Neuronal stem cell (in vitro differentiated cells): ENCODE data around the gene UBE4B.
A peak's percentile ranks its signal among the peaks of the same experiment; 100 is the strongest.

ENCODE experiments used
- DNase-seq: peaks from one replicate; pipeline ENCODE4 v3.0.0-alpha.2; 2013; ENCODE audit warnings: low spot score
- H2AFZ ChIP-seq: one replicate; pipeline ENCODE4 v1.6.1; 2013; ENCODE audit warnings: mild to moderate bottlenecking, low read length, inconsistent platforms
- H2AK5ac ChIP-seq: 2 replicates; pipeline ENCODE4 v1.6.1; 2013; ENCODE audit warnings: low read depth, mild to moderate bottlenecking, inconsistent platforms, low read length, moderate library complexity, mixed read lengths
- H2BK120ac ChIP-seq: 2 replicates; pipeline ENCODE4 v1.6.1; 2013; ENCODE audit warnings: low read depth, mild to moderate bottlenecking, inconsistent platforms, low read length, moderate library complexity, mixed read lengths
- H2BK12ac ChIP-seq: one replicate; pipeline ENCODE4 v1.6.1; 2013; ENCODE audit warnings: low read length, inconsistent platforms
- H2BK15ac ChIP-seq: 2 replicates; pipeline ENCODE4 v1.6.1; 2013; ENCODE audit warnings: mild to moderate bottlenecking, low read length, inconsistent platforms, mixed read lengths
- H2BK5ac ChIP-seq: one replicate; pipeline ENCODE4 v1.6.1; 2013; ENCODE audit warnings: inconsistent platforms, mild to moderate bottlenecking, low read length, moderate library complexity
- H3K14ac ChIP-seq: one replicate; pipeline ENCODE4 v1.6.1; 2013; ENCODE audit warnings: low read length, inconsistent platforms
- H3K18ac ChIP-seq: 2 replicates; pipeline ENCODE4 v1.6.1; 2013; ENCODE audit warnings: low read length, inconsistent platforms
- H3K23ac ChIP-seq: 2 replicates; pipeline ENCODE4 v1.6.1; 2013; ENCODE audit warnings: low read depth, mild to moderate bottlenecking, mixed read lengths, low read length, inconsistent platforms; ENCODE audit not compliant: poor library complexity
- H3K27ac ChIP-seq: replicated peaks from 3 replicates; pipeline ENCODE4 v1.5.1; 2013; ENCODE audit warnings: low read length, inconsistent platforms
- H3K27me3 ChIP-seq, 3 experiments: 2 replicates each; pipeline ENCODE4 v1.6.1; 2013; ENCODE audit warnings: low read length in 3 of 3, mild to moderate bottlenecking in 2 of 3, inconsistent platforms in 1 of 3, low read depth in 1 of 3, mixed read lengths in 1 of 3, moderate library complexity in 1 of 3; ENCODE audit not compliant: control insufficient read depth in 3 of 3, insufficient read depth in 3 of 3
- H3K36me3 ChIP-seq, 2 donors: replicated peaks in 1 of 2; 2 replicates each; pipeline ENCODE4 v1.6.1; 2013; ENCODE audit warnings: low read length in 2 of 2; ENCODE audit not compliant: control insufficient read depth in 2 of 2, insufficient read depth in 2 of 2
- H3K4ac ChIP-seq: 2 replicates; pipeline ENCODE4 v1.6.1; 2013; ENCODE audit warnings: inconsistent platforms, mild to moderate bottlenecking, low read length, moderate library complexity
- H3K4me1 ChIP-seq, 2 donors: 1 replicate in 1 of 2; 2 replicates in 1 of 2; pipeline ENCODE4 v1.6.1; 2013; ENCODE audit warnings: low read length in 2 of 2, low read depth in 1 of 2; ENCODE audit not compliant: control insufficient read depth in 2 of 2, insufficient read depth in 1 of 2
- H3K4me2 ChIP-seq: one replicate; pipeline ENCODE4 v1.6.1; 2013; ENCODE audit warnings: mild to moderate bottlenecking, low read length, inconsistent platforms; ENCODE audit not compliant: insufficient read depth, poor library complexity, severe bottlenecking
- H3K4me3 ChIP-seq, 2 donors: 2 replicates each; pipeline ENCODE4 v1.5.1; 2013; ENCODE audit warnings: low read length in 2 of 2, mild to moderate bottlenecking in 2 of 2, inconsistent platforms in 1 of 2, moderate library complexity in 1 of 2
- H3K79me1 ChIP-seq: one replicate; pipeline ENCODE4 v1.6.1; 2013; ENCODE audit warnings: low read depth, mild to moderate bottlenecking, inconsistent platforms, low read length, moderate library complexity
- H3K9ac ChIP-seq: one replicate; pipeline ENCODE4 v1.6.1; 2013; ENCODE audit warnings: mild to moderate bottlenecking, low read depth, low read length, inconsistent platforms; ENCODE audit not compliant: poor library complexity
- H3K9me3 ChIP-seq, 2 donors: replicated peaks in 1 of 2; 2 replicates each; pipeline versions ENCODE3 to v1.6.1; 2013; ENCODE audit warnings: low read length in 2 of 2, mild to moderate bottlenecking in 2 of 2, inconsistent platforms in 1 of 2, low read depth in 1 of 2, mixed read lengths in 1 of 2, moderate library complexity in 1 of 2; ENCODE audit not compliant: control insufficient read depth in 2 of 2, insufficient read depth in 1 of 2
- H4K8ac ChIP-seq: one replicate; pipeline ENCODE4 v1.6.1; 2013; ENCODE audit warnings: low read depth, mild to moderate bottlenecking, inconsistent platforms, low read length, moderate library complexity
- H4K91ac ChIP-seq: one replicate; pipeline ENCODE4 v1.6.1; 2013; ENCODE audit warnings: low read length, low read depth, mild to moderate bottlenecking, inconsistent platforms; ENCODE audit not compliant: poor library complexity
- WGBS, 2 donors: extraction: QIAGEN DNeasy Blood & Tissue Kit; methylation state at CpG; one replicate each; pipeline ENCODE4 v1.1.7; 2013; ENCODE audit warnings: missing lambda C conversion rate in 2 of 2, mixed read lengths in 1 of 2; ENCODE audit not compliant: insufficient read length in 2 of 2, insufficient replicate concordance in 1 of 2; ENCODE audit errors: extremely low coverage in 2 of 2; 5-methylcytosine and 5-hydroxymethylcytosine counted together

The UBE4B gene

GRCh38 chr1:10195570-10195969 is 162.8 kb downstream of the UBE4B start:
- Histone ChIP-seq H4K91ac (no peak overlapping the region), H3K4me3 (no peak overlapping the region), H3K9ac (no peak overlapping the region), H3K14ac (no peak overlapping the region), H3K9me3 (no peaks in the 10 kb centered on the region), H3K4ac (no peak overlapping the region), H2BK12ac (no peak overlapping the region), H3K18ac (no peak overlapping the region), H2BK15ac (no peak overlapping the region), H3K27me3 (no peaks in the 10 kb centered on the region), H2AK5ac (no peak overlapping the region), H3K23ac (no peak overlapping the region), H3K4me1 (peaks cover 1 to 5% of the 10 kb centered on the region in 2 donors), H3K4me2 (no peak overlapping the region), H2AFZ (no peak overlapping the region), H3K36me3 (no peaks in the 10 kb centered on the region), H3K27ac (no peak overlapping the region), H4K8ac (no peak overlapping the region), H2BK5ac (no peak overlapping the region), H3K79me1 (no peaks in the 10 kb centered on the region), H2BK120ac (no peak overlapping the region)
- DNase-seq, result no peak
- WGBS, 2 donors, result no CpG with 5 or more reads among the region's 6 CpGs

GRCh38 chr1:10196976-10197375 is 164.2 kb downstream of the UBE4B start:
- H3K18ac ChIP-seq, result no peak overlapping the region
- no peak overlapping the region for H4K91ac ChIP-seq
- no peaks in the 10 kb centered on the region for H3K27me3 ChIP-seq
- H3K14ac ChIP-seq, result no peak overlapping the region
- no peak overlapping the region for H3K4me2 ChIP-seq
- H2BK5ac ChIP-seq, result no peak overlapping the region
- H3K9me3 ChIP-seq, result no peaks in the 10 kb centered on the region
- H2BK120ac ChIP-seq, result no peak overlapping the region
- H3K79me1 ChIP-seq, result no peaks in the 10 kb centered on the region
- WGBS, 2 donors, result no CpG with 5 or more reads among the region's 3 CpGs
- no peak overlapping the region for H2BK12ac ChIP-seq
- no peak overlapping the region for H3K4ac ChIP-seq
- no peak overlapping the region for H3K23ac ChIP-seq
- H3K36me3 ChIP-seq, result no peaks in the 10 kb centered on the region
- no peak for DNase-seq
- peaks cover 1 to 5% of the 10 kb centered on the region in 2 donors for H3K4me1 ChIP-seq
- H4K8ac ChIP-seq, result no peak overlapping the region
- no peak overlapping the region for H3K27ac ChIP-seq
- H3K9ac ChIP-seq, result no peak overlapping the region
- H2BK15ac ChIP-seq, result no peak overlapping the region
- H3K4me3 ChIP-seq, result no peak overlapping the region
- no peak overlapping the region for H2AFZ ChIP-seq
- no peak overlapping the region for H2AK5ac ChIP-seq

GRCh38 chr1:10200620-10201019 is 167.9 kb downstream of the UBE4B start:
- no peaks in the 10 kb centered on the region for H3K36me3 ChIP-seq
- H3K4me2 ChIP-seq, result no peak overlapping the region
- no peak overlapping the region for H3K23ac ChIP-seq
- no peak overlapping the region for H2BK15ac ChIP-seq
- WGBS, 2 donors, result no CpG with 5 or more reads among the region's 4 CpGs
- H2BK120ac ChIP-seq, result no peak overlapping the region
- H3K4me1 ChIP-seq, result no peaks in the 10 kb centered on the region
- H3K79me1 ChIP-seq, result no peaks in the 10 kb centered on the region
- H3K4me3 ChIP-seq, result no peak overlapping the region
- H3K27ac ChIP-seq, result no peak overlapping the region
- no peak overlapping the region for H2BK5ac ChIP-seq
- H3K9ac ChIP-seq, result no peak overlapping the region
- no peak overlapping the region for H4K8ac ChIP-seq
- no peak overlapping the region for H2BK12ac ChIP-seq
- no peak overlapping the region for H4K91ac ChIP-seq
- DNase-seq, result no peak
- no peak overlapping the region for H2AK5ac ChIP-seq
- no peak overlapping the region for H3K14ac ChIP-seq
- H3K4ac ChIP-seq, result no peak overlapping the region
- no peaks in the 10 kb centered on the region for H3K9me3 ChIP-seq
- no peak overlapping the region for H2AFZ ChIP-seq
- H3K18ac ChIP-seq, result no peak overlapping the region
- H3K27me3 ChIP-seq, result no peaks in the 10 kb centered on the region

- no peak overlapping the region for H4K91ac ChIP-seq
- H2AK5ac ChIP-seq, result no peak overlapping the region
- no CpG with 5 or more reads among the region's 7 CpGs for WGBS, 2 donors
- H2BK15ac ChIP-seq, result no peak overlapping the region
- H3K4ac ChIP-seq, result no peak overlapping the region
- peak overlapping the region; percentile 53 for H2AFZ ChIP-seq
- H3K18ac ChIP-seq, result no peak overlapping the region
- no peaks in the 10 kb centered on the region for H3K36me3 ChIP-seq
- H3K23ac ChIP-seq, result no peak overlapping the region
- no peaks in the 10 kb centered on the region for H3K79me1 ChIP-seq
- no peak overlapping the region for H2BK12ac ChIP-seq
- H3K14ac ChIP-seq, result no peak overlapping the region
- no peak overlapping the region for H3K27ac ChIP-seq
- no peak overlapping the region for H2BK120ac ChIP-seq
- DNase-seq, result no peak
- H2BK5ac ChIP-seq, result no peak overlapping the region
- H3K4me1 ChIP-seq, result peaks cover 0 to 2% of the 10 kb centered on the region in 2 donors
- no peak overlapping the region for H3K4me2 ChIP-seq
- no peaks in the 10 kb centered on the region for H3K9me3 ChIP-seq
- no peak overlapping the region for H3K4me3 ChIP-seq
- no peaks in the 10 kb centered on the region for H3K27me3 ChIP-seq
- no peak overlapping the region for H3K9ac ChIP-seq
- no peak overlapping the region for H4K8ac ChIP-seq
Observed at GRCh38 chr1:10204003-10204642, 171.4 kb downstream of the UBE4B start.
